ENCODE measurements around the gene STAC2.

STAC2 gene

DNA sequence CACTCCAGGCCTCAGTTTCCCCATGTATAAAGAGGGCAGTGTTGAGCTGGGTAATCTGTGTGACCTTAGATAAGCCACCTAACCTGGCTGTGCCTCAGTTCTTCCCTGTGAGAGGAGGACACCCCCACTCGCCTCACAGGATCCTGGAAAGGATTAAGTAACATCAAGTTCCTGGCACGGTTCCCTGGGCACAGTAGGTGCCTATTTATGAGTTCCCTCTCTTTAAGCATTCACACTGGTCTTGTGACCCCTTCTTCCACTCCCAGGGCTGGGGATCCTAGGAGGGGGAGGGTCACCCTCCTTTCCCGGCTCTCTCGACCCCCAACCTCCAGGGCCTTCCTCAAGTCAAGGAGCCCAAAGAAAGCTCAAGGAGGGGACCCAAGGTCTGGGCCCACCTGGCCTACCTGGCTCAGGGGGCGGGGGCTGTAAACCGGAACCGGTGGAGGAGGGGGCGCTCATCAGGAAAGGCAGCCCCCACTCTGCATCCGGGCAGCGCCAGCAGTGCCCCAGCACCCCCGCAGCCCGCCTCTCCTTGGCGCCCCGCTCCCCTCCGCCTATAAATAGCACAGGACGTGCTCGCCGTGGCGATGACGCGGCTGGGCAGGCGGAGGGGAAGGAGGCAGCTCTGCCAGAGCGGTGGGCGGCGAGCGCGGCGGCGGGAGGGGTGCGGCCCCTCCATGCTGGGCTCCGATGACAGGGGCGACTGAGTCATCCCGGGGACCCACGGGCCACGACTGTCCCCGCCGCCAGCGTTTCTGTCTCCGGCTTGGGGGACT, 16.2 kb downstream of the STAC2 start:
- DNase-seq (ENCODE audit: low read depth), result peak; percentile 47
- H3K4me3 ChIP-seq (replicated peaks; ENCODE audit: low read depth, low read length), result peak overlapping the region; percentile 35

GRCh38 chr17:39208893-39209292, 16.9 kb downstream of the STAC2 start:
- no peak for DNase-seq (ENCODE audit: low read depth)
- H3K4me3 ChIP-seq (replicated peaks; ENCODE audit: low read depth, low read length), result no peak overlapping the region
- TF ChIP-seq, protein P1, sequence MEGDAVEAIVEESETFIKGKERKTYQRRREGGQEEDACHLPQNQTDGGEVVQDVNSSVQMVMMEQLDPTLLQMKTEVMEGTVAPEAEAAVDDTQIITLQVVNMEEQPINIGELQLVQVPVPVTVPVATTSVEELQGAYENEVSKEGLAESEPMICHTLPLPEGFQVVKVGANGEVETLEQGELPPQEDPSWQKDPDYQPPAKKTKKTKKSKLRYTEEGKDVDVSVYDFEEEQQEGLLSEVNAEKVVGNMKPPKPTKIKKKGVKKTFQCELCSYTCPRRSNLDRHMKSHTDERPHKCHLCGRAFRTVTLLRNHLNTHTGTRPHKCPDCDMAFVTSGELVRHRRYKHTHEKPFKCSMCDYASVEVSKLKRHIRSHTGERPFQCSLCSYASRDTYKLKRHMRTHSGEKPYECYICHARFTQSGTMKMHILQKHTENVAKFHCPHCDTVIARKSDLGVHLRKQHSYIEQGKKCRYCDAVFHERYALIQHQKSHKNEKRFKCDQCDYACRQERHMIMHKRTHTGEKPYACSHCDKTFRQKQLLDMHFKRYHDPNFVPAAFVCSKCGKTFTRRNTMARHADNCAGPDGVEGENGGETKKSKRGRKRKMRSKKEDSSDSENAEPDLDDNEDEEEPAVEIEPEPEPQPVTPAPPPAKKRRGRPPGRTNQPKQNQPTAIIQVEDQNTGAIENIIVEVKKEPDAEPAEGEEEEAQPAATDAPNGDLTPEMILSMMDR (IDR thresholded peaks at IDR 0.05; ENCODE audit: low read length, missing control alignments), result no peak

More for the DNA sequence above, 16.2 kb downstream of the STAC2 start:
- TF ChIP-seq, protein P1 (IDR thresholded peaks at IDR 0.05; ENCODE audit: low read length, missing control alignments), result no peak

DNA sequence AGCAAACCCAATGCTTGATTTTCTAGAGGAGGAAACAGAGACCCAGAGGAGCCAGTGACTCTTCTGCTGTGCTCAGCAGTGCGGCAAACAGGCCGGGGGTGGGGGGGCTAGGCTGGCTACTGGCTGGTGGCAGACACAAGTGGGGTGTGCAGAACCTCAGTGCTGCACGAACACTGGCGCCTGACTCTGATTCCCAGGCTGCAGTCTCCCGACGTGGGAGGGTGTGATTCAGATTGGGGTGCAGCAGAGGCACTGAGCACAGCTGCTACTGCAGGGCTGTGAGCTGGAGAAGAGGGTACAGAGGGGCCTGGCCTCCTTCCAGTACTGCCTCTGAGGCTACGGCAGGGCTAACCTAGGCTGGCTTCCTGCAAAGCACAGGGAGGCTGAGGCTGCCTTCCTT, 17.6 kb downstream of the STAC2 start:
- TF ChIP-seq, protein P1 (IDR thresholded peaks at IDR 0.05; ENCODE audit: low read length, missing control alignments), result no peak
- no peak overlapping the region for H3K4me3 ChIP-seq (replicated peaks; ENCODE audit: low read depth, low read length)
- DNase-seq (ENCODE audit: low read depth), result no peak

DNA sequence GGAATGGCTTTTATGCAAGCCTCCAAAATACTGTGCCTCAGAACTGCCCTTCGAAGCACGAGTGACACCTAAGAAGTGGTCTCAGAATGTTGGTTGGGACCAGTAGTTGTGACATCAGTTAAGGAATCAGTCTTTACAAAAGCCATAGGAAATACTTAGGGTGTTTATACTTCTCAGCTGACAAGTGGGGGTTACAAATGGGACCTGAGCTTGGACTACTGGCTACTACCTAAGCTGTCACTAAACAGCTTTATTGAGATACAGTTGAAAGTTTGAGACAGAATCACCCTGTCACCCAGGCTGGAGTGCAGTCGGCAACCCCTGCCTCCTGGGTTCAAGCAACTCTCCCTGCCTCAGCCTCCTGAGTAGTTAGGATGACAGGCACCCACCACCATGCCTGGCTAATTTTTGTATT, 20.6 kb downstream of the STAC2 start:
- no peak for DNase-seq (ENCODE audit: low read depth)
- TF ChIP-seq, protein P1 (IDR thresholded peaks at IDR 0.05; ENCODE audit: low read length, missing control alignments), result no peak
- H3K4me3 ChIP-seq (replicated peaks; ENCODE audit: low read depth, low read length), result no peak overlapping the region

GRCh38 chr17:39204245-39204644, 21.5 kb downstream of the STAC2 start:
- no peak for DNase-seq (ENCODE audit: low read depth)
- TF ChIP-seq, protein P1 (IDR thresholded peaks at IDR 0.05; ENCODE audit: low read length, missing control alignments), result no peak
- H3K4me3 ChIP-seq (replicated peaks; ENCODE audit: low read depth, low read length), result no peak overlapping the region

GRCh38 chr17:39200957-39201510, 24.7 kb downstream of the STAC2 start:
- TF ChIP-seq, protein P1 (IDR thresholded peaks at IDR 0.05; ENCODE audit: low read length, missing control alignments), result no peak
- no peak for DNase-seq (ENCODE audit: low read depth)
- H3K4me3 ChIP-seq (replicated peaks; ENCODE audit: low read depth, low read length), result peak overlapping the region; percentile 99

Measured in fibroblast of pulmonary artery (primary cell).